Glomerular endothelial cell (primary cell): Measurements from ENCODE around the gene RAB6A. TPM values are rescaled to one million over a fixed set of nuclear protein-coding genes. Genes with fewer than 3 reads are reported as not detected.
"Not testable (repeated sequence)": the region's sequence is repeated elsewhere in the genome, so short reads cannot be mapped to it uniquely, and the experiment has no call there.

Source experiments
- DNase-seq: peaks from one replicate; pipeline ENCODE4 v3.0.0-alpha.2; 2011; ENCODE audit warnings: low read depth, low spot score; ENCODE audit errors: extremely low read depth
- total RNA-seq: library from RNA; depleted of rRNA; stranded (reverse); fragments of >200 nt; gene quantifications from 2 replicates; pipeline ENCODE4 v1.2.3, GENCODE V29; 2015

RAB6A gene
- total RNA-seq, 1 donor from 2014 or later, result 235 TPM

DNA sequence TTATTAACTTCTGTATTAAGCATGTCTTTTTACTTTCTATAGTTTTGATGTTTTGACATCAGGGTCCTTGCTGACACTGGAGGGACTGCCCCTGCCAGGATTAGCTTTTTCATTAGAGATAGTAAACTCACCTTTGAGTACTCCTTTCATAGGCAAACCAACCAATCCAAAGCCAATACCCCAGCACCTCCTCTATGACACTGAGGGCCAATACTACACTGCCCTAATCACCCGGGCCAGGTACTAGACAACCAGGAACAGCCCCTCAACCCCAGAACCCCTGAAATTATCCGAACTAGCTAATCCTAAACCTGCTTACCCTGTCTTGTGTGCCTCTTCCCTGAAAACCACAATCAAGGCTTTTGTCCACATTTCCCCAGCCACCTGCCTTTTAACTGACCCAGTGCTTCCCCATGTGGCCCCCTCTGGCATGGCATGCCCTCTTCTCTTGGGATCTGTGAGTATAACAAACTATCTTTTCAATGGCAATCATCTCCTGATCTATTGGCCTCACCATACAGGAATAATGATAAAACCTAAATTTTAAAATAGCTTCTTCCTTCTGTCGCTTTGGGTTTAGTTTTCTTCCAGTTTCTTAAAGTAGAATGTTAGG, 31.2 kb downstream of the RAB6A start:
- DNase-seq, result no peak

DNA sequence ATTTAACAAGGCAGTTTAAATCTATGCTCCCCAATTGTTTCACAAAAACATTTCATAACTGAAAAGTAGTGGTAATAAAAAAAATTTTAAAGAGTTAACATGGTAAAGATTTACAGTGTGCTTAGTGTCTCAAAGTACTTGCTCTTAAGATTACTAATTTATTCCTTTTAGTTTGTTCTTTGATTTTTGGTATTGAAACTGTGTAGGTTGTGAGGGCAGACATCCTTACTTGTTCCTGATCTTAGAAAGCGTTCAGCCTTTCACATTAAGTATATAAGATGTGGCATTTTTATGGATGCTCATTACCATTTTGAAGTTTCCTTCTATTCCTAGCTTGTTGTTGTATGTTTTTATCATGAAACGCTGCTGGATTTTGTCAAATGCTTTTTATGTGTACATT, 32.9 kb downstream of the RAB6A start:
- no peak for DNase-seq

DNA sequence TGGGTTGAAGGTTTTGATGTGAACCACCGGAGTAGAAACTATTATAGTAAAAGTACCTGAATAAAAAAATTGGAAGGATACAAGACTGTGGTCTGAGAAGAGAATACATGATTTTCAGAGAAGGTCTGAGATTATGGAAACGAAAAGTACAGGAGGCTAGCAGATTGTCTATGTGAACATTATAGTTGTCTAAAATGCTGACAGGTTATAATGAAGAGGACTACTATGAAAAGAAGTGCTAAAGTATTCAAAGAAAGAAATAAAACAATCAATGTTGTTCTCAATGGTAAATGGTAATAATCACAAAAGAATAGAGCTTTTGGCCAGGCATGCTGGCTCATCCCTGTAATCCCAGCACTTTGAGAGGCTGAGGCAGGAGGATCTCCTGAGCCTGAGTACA, 34.0 kb downstream of the RAB6A start:
- DNase-seq, result no peak

DNA sequence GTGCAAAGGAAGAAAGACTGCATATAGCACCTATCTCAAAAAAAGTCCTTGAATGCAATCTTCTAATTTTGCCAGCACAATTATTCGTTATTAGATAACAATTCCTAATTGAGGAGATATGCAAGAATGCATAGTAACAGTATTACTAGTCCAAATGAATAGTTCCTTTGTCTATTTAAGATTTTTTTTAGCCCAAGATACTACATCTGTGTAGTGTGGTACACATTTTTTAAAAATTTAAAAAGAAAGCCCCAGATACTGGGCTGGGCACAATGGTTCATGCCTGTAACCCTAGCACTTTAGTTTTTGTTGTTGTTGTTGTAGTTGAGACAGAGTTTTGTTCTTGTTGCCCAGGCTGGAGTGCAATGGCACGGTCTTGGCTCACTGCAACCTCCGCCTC, 43.7 kb downstream of the RAB6A start:
- DNase-seq, result no peak

DNA sequence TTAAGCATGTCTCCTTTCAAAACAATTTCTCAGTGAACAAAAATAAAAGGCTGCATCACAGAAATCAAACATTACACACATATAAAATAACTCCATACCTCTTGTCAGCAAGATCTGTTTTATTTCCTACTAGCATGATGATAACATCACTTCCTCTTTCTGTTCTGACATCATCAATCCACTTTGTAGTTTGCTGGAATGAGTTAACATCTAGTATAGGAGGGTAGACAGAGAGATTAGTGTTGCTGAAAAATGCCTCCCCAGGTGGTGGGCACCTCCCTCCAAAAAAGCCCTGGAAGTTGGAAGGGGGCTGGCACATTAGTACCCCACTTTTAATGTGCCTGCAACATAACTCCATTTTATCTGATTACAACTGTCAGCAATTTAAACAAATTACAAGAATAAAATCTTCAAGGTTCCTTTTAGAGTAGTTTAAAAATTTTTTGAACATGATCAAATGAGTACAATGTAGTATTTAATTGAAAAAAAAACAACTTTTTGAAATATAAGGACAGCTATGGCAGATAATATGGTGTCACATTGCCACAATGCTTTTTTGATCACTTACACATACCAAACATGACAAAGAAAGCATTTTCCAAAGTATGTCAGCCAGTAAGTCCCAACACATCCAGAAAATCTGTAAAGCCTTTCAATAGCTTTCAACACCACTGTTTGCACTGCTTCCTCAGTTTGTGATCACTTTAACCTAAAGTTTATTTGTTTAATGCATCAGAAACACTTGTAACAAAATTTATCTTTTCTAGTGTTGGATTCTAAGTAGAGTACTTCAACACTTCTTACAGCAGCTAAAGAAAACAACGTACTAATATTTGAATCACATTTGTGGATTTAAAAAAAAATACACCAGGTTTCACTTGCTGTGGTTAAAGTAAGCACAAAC, 44.5 kb downstream of the RAB6A start:
- DNase-seq, result no peak

DNA sequence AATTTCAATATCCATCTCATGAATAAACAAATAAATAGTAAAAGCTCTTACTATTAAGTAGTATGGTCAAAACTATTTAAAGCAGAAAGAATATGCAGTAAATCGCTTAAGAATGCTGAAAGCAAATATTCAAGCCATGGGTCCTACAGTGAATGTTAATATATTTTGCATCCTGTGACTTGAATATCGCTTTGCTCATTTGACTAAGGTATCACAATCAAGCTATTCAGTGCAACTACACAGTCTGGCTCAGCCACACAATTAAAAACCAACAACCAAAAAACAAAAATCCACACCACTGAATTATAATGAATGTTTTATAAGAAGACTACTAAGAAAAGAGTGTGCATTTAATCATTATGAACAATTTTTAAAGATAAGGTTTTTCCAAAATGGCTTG, 45.3 kb downstream of the RAB6A start:
- no peak for DNase-seq

DNA sequence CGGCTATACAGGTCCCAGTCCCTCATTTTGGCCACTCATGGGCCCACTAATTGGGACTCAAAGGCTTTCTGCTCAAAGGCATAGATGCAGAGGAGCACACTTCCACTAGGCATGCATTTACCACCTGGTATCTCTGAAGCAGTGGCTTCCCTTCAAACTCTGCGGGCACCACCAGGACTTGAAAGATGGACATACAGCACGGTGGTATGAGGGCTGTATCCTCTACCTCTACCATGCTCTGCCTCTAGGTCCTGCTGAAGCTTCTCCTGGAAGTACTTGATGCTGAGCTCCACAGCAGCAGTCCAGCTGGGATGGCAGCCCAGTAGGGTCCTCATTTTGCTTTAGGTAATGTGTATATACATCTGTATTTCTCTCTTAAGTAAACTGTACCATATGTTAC, 49.9 kb downstream of the RAB6A start:
- DNase-seq, result no peak

DNA sequence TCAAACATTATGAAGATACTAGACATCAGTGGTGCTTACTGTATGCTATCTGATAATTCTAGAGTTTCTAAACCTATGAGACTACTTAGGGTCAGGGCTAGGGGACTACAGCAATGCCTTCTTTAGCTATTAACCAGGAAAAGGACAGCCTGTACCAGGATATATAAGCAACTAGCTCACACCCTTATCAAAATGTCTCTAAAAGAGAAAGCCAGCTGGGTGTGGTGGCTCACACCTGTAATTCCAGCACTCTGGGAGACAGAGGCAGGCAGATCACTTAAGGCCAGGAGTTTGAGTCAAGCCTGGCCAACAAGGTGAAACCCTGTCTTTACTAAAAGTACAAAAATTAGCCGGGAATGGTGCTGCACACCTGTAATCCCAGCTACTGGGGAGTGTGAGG, 55.8 kb downstream of the RAB6A start:
- no peak for DNase-seq

DNA sequence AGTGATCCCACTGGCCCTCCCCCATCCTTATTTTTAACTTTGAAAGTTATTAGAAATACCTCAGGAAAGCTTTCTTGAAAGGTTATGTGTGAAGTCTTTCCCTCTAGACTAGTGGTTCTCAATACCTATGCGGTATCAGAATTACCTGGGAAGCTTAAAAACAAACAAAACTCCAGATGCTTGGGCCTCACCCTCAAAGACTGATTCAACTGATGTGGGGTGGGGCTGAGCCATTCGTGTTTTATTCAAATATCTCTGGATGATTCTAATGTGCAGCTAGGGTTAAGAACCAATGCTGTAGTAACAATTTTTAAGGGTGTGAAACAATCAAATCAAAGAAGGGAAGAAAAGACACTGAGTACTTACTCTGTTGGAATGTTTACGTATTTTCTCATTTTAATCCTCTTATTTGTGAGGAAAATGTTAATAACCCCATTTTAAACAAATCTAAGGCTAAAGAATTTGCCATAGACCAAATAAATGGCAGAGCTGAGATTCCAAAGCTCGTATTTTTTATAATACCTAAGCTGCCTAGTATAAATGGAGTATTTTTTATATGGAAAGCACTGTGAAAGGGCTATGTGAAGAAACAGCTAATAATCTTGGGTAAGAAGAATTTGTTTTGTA, 66.9 kb downstream of the RAB6A start:
- no peak for DNase-seq

DNA sequence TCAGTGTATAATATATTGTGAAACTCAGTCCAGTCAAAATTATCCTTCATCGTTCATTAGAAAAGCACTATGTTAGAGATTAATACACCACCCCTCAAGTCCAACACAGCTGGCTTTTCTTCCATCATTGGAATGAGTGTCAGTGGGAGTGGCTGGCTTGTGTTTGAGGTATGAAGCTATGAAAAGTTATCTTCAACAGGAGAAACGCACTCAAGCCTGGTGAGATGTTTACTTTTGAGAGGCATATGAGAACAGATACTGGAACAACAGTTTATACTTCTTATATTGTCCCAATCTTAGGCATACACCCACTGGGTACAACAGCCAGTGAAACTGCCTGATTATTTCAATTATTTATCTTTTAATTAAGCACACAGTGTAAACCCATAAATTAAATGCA, 80.2 kb downstream of the RAB6A start:
- DNase-seq, result no peak

DNA sequence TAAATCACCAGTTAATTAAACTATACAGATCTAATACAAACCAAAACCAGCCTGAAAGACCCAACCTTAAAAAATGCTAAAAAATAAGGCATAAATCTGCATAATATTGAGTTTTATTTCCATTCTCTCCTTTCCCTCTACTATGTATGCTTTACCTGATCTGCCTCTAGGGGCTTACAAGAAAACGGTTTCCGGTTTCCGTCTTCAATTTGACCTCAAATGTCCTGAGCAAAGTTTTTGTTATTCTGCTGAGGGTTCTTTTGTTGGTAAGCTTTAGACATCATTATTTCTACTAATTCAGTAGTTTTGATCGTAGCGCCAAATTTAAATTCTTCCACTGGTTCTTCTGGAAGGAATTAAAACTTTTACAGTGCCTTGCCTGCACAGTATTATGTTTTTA, 84.3 kb downstream of the RAB6A start:
- DNase-seq, result not testable (repeated sequence)

DNA sequence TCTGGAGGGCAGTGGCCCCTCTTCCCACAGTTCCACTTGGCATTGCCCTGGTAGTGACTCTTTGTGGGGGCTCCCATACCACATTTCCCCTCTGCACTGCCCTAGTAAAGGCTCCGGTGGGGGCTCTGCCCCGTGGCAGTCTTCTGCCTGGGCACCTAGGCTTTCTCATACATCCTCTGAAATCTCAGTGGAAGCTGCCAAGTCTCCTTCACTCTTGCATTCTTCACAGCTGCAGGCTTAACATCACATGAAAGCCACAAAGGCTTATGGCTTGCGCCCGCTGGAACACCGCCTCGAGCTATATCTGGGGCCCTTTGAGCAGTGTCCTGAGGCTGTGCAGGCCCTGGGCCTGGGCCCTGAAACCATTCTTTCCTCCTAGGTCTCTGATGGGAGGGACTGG, 89.2 kb downstream of the RAB6A start:
- no peak for DNase-seq

DNA sequence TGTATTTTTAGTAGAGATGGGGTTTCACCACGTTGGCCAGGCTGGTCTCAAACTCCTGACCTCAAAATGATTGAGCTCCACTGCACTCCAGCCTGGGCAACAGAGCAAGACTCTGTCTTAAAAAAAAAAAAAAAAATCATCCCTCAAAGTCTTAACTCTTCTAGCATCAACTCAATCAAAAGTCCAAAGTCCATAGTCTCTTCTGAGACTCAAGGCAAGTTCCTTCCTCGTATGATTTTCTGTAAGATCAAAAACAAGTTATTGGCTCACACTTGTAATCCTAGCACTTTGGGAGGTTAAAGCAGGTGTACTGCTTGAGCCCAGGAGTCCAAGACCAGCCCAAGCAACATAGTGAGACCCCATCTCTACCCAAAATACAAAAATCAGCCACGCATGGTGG, 90.1 kb downstream of the RAB6A start:
- DNase-seq, result no peak

DNA sequence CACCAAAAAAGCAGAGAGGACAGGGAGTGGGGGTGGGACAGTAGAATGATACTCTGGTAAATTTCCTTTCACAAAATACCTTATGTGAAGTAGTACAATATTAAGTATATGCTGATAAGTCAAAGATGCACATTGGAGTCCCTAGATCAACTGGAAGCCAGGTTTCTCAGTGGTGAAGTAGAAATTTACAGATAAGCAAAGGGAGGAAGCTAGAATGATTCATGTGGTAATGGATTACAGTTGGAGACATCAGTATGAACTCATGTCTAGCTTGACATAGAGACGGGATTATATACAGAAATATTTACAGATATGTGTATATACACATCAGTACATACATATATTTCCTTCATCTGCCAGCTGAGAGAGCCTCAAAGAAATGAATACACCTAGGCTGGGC, 93.0 kb downstream of the RAB6A start:
- DNase-seq, result no peak

DNA sequence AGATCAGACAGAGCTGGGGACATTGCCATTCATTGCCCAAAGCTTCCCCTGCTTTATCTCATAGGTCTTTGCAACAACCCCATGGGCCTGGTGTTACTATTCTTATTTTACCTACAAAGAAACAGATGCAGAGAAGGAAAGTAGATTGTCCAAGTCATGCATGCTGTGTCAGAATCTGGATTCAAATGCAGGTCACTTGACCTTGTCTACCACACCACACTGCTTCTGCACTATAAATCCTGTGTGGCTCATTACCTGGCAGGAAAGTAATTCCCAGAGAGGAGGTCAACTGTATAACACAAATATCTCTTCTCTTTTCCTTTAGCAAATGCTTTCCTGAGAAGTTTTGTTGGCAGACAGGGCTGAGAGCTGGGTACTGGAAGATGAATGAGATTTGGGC, 96.0 kb downstream of the RAB6A start:
- DNase-seq, result no peak

DNA sequence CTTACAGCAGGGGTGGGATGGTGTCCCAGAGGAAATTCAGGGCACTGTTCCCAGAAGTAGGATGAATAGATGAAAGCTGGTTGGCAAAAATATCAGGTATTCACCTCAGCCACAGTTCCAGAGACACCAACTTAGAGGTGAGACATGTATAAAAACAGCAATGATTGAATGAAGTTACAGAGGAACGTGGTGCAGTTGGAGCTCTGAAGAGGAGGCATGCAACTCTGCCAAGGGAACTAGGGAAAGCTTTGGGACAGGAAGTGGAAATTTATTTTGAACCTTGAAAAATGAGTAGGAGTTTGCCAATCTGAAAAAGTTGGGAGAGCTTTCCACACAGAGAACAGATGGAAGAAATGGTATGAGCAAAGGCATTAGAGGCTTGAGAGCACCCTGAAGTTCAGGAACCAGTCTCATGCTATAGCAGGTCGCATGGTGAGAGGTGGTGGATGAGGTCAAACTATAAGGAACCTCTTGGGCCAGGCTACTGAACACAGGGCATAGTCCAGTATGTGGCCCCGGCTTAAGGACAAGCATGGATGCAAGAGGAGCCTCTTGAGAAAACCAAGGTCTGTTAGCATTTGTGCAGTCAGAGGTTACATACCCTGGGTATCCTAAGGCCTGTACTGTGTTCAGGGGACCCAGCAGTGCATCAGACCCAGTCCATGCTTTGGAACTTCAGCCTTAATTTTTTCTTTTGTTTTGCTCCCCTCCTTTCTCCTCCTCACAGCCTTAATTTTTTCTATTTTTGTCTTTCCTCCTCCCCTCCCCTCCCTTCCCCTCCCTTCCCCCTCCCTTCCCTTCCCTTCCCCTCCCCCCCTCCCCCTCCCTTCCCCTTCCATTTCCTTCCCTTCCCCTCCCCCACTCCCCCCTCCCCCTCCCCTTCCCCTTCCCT, 97.0 kb downstream of the RAB6A start:
- DNase-seq, result no peak

DNA sequence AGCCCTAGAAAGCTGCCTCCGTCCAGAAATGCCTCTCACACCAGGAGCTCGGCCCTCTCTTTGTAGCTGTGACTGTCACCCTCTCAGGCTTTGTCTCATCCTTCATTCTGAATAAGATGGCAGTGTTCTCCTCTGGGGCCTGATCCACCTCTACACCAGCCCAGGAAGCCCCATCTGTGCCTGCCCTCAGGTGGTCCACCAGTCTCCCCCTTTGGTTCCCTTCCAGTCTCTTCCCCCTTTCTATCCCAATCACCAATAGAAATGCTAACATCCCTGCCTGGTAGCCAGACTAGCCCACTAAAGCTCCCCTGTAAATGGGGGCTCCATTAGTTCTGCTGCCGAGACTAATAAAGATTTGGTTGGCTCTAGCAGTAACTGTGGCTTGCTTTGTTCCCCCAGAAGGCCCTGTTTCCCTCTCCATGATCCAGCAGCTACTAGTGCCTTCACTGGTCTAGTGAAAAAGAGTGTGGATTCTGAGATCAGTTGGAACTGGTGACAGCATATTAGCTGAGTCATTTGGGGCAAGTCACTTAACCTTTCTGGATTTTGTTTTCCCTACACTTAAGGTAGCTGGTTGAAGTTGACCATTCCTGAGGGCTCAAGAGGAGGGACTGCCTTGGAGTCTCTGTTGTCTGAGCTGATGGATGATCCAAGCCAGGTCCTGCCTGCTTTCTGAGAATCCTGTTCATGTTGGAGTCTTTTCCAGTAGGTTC, 98.3 kb downstream of the RAB6A start:
- no peak for DNase-seq

DNA sequence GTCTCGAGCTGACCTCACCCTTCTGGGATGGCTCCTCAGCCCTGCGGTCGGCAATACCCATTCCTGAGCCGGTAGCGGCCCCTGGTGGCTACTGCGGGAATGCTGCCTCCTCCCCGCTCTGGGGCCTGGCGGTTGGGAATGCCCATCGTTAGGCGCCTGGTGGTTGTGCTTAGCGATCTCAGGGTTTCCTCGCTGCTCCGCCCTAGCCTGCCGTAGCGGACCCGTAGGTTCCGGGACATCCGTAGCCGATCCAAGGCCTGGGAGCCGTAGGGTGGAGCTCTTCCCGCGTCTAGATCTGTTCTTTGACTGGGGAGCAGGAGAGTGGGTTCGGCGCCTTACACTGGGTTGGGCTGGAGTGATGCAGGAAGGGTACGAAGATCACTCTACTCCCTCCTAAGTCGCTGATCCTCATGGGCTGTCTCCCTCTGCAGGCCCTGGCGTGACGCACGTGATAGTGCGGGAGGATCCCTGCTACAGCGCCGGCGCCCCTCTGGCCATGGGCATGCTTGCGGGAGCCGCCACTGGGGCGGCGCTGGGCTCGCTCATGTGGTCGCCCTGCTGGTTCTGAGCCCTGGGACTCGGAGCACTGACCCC, 99.7 kb downstream of the RAB6A start:
- DNase-seq, result peak; percentile 39

DNA sequence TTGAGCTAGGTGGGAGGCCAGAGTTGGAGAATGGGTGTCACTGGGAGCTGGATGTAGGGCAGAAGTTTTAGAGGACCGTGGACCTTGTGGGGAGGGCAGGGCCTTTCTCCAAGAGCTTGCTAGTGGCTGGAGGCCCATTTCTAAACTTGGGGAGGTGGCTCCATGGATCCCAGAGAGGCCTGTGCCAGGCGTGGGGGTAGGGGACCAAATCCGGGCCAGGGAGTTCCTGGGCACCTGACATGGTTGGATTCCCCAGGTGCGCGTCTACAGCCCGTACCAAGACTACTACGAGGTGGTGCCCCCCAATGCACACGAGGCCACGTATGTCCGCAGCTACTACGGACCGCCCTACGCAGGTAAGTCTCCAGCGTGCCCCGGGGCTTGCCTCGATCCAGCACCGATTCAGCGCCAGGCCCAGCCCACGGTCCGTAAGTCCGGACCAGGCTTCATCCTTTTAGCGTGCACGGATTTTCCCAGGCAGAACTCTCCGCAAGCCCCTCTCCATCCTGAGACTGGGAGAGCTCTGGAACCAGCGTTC, 100.3 kb downstream of the RAB6A start:
- no peak for DNase-seq

DNA sequence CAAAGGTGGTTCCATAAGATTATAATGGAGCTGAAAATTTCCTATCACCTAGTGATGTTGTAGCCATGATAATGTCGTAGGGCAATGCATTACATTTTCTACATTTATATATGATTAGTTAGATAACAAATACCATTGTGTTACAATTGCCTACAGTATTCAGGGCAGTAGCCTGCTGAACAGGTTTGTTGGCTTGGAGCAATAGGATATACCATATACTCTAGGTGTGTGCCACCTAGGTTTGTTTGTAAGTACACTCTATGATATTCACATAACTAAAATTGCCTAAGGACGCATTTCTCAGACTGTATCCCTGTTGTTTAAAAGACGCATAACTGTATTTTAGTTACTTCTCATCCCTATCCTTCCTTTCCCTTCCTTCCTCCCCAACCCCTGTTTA, 100.9 kb downstream of the RAB6A start:
- no peak for DNase-seq
